WTC11 (cell line): ENCODE results near the gene IFNA5. TPM values are rescaled to one million over a fixed set of nuclear protein-coding genes. Genes with fewer than 3 reads are reported as not detected.

Experiments used
- ATAC-seq: fragments of 200-7000 bp; cut with Tn5 transposase; 2 replicates; pipeline ENCODE4 v1.10.0; 2021; ENCODE audit warnings: mild to moderate bottlenecking, moderate library complexity
- Bru-seq: library from RNA; stranded (reverse); fragments of 400-500 nt; gene quantifications from one replicate; lab custom pipeline; 2021; lab: Mats Ljungman, UMichigan
- CTCF ChIA-PET: fragments of 300-600 bp; sonication (Branson Sonifier 250); formaldehyde crosslinking; loops from one replicate; lab custom pipeline; 2021; ENCODE audit warnings: antibody characterized with exemption; lab: Charles Lee
- POLR2A ChIA-PET: fragments of 350-600 bp; sonication (Branson Sonifier 250); formaldehyde crosslinking; loops from one replicate; lab custom pipeline; 2021; ENCODE audit warnings: antibody characterized with exemption; lab: Charles Lee
- DNase-seq: peaks from one replicate; pipeline ENCODE4 v3.0.0; 2021; ENCODE audit warnings: low spot score
- H3K27ac Mint-ChIP-seq: 2 replicates; pipeline ENCODE4 v1.8.0; 2021; ENCODE audit warnings: mixed read lengths
- H3K27me3 Mint-ChIP-seq: 2 replicates; pipeline ENCODE4 v1.8.0; 2021; ENCODE audit warnings: low read depth, mild to moderate bottlenecking, moderate library complexity, mixed read lengths
- H3K36me3 Mint-ChIP-seq: 2 replicates; pipeline ENCODE4 v1.8.0; 2021; ENCODE audit warnings: mixed read lengths
- H3K4me1 Mint-ChIP-seq: 2 replicates; pipeline ENCODE4 v1.8.0; 2022; ENCODE audit warnings: mixed read lengths
- H3K4me3 Mint-ChIP-seq: 2 replicates; pipeline ENCODE4 v1.8.0; 2021; ENCODE audit warnings: mild to moderate bottlenecking, moderate library complexity, mixed read lengths
- H3K9me3 Mint-ChIP-seq: 2 replicates; pipeline ENCODE4 v1.8.0; 2021; ENCODE audit warnings: mixed read lengths
- FOXP1 ChIP-seq: sonication (generic); formaldehyde crosslinking; IDR thresholded peaks from 2 replicates; pipeline ENCODE4 v1.8.0; 2022; ENCODE audit warnings: missing genetic modification reagents, mild to moderate bottlenecking, moderate library complexity, borderline replicate concordance
- GABPB1 ChIP-seq: sonication (generic); formaldehyde crosslinking; IDR thresholded peaks from 2 replicates; pipeline ENCODE4 v1.8.1; 2023; ENCODE audit warnings: mild to moderate bottlenecking, missing genetic modification reagents
- NR3C1 ChIP-seq: sonication (generic); formaldehyde crosslinking; conservative IDR thresholded peaks from 2 replicates; pipeline ENCODE4 v1.8.1; 2023; ENCODE audit warnings: low read depth, mild to moderate bottlenecking, missing genetic modification reagents
- SMAD3 ChIP-seq: sonication (generic); formaldehyde crosslinking; IDR thresholded peaks from 2 replicates; pipeline ENCODE4 v1.8.0; 2022; ENCODE audit warnings: missing genetic modification reagents, mild to moderate bottlenecking, borderline replicate concordance
- STAT6 ChIP-seq: sonication (generic); formaldehyde crosslinking; conservative IDR thresholded peaks from 2 replicates; pipeline ENCODE4 v1.8.1; 2023; ENCODE audit warnings: mild to moderate bottlenecking, low read depth, missing genetic modification reagents, moderate library complexity
- TEAD1 ChIP-seq: sonication (generic); formaldehyde crosslinking; IDR thresholded peaks from 2 replicates; pipeline ENCODE4 v1.8.0; 2022; ENCODE audit warnings: mild to moderate bottlenecking, missing genetic modification reagents
- ZBTB43 ChIP-seq: sonication (generic); formaldehyde crosslinking; IDR thresholded peaks from 2 replicates; pipeline ENCODE4 v1.8.1; 2023; ENCODE audit warnings: mild to moderate bottlenecking, missing genetic modification reagents
- ZNF423 ChIP-seq: fragments of 250-450 bp; sonication (Bioruptor Pico); IDR thresholded peaks from 2 replicates; pipeline ENCODE4 v2.1.2; 2022; ENCODE audit warnings: mild to moderate bottlenecking, moderate library complexity
- ZNF425 ChIP-seq: fragments of 250-450 bp; sonication (Bioruptor Pico); conservative IDR thresholded peaks from 2 replicates; pipeline ENCODE4 v1.9.0; 2021; ENCODE audit warnings: mild to moderate bottlenecking
- long read RNA-seq, 3 experiments: library from RNA in 1 of 3; library from capped mRNA in 1 of 3; library from polyadenylated mRNA in 1 of 3; unstranded in 2 of 3; stranded (forward) in 1 of 3; transcript quantifications; one replicate each; pipeline ENCODE4 v2.0.0, GENCODE V29; 2021
- total RNA-seq: library from RNA; stranded (reverse); gene quantifications from 3 replicates; pipeline ENCODE4 v1.2.3, GENCODE V29; 2021
- TF ChIP-seq, protein P1 (sequence below): sonication (generic); formaldehyde crosslinking; IDR thresholded peaks from 2 replicates; pipeline ENCODE4 v1.8.0; 2022; ENCODE audit warnings: mild to moderate bottlenecking, missing genetic modification reagents
- TF ChIP-seq, protein P2 (sequence below): fragments of 250-450 bp; sonication (Bioruptor Pico); IDR thresholded peaks from 2 replicates; pipeline ENCODE4 v1.9.0; 2021; ENCODE audit warnings: mild to moderate bottlenecking, borderline replicate concordance
- TF ChIP-seq, protein P3 (sequence below): fragments of 200-600 bp; IDR thresholded peaks from 2 replicates; pipeline ENCODE4 v1.8.0; 2022; ENCODE audit warnings: antibody characterized with exemption

Gene IFNA5
- total RNA-seq (not detected in 3 replicates), Bru-seq, nascent RNA (not detected)
- long read RNA-seq, experiment 1, result 0 reads
- long read RNA-seq, experiment 2, result 0 reads
- long read RNA-seq, experiment 3, result 0 reads

DNA sequence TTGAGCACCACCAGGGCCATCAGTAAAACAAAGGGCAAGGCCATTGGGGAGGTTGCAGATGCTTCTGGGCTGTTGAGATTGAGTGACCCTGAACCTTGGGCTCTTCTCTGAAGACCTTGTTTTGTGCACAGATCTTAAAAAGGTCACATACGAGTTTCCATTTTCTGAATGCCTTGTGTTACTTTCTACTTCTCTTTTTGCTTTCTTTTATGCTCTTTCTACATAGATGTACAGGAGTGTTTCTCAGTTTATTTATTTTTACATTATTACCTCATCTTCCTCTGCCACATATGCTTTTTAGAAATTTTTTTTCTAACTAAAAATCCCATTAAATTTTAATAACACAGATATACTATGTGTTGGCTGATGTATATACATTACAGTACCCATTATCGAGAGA is at the start of gene IFNA5:
TSS of gene IFNA5 (minus strand) at position 101 of the 400 bp plus-strand sequence. CDS start at position 44, 57 bp downstream.
- CTCF ChIA-PET, result no interaction called here
- no peaks in the 10 kb centered on the region for H3K4me1 Mint-ChIP-seq
- peaks cover 16% of the 10 kb centered on the region for H3K27me3 Mint-ChIP-seq
- no peak for TF ChIP-seq STAT6 (CRISPR knock-in tag)
- TF ChIP-seq, protein P1, sequence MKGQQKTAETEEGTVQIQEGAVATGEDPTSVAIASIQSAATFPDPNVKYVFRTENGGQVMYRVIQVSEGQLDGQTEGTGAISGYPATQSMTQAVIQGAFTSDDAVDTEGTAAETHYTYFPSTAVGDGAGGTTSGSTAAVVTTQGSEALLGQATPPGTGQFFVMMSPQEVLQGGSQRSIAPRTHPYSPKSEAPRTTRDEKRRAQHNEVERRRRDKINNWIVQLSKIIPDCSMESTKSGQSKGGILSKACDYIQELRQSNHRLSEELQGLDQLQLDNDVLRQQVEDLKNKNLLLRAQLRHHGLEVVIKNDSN (CRISPR knock-in tag), result no peak
- no peak for TF ChIP-seq GABPB1 (CRISPR knock-in tag)
- TF ChIP-seq, protein P2, sequence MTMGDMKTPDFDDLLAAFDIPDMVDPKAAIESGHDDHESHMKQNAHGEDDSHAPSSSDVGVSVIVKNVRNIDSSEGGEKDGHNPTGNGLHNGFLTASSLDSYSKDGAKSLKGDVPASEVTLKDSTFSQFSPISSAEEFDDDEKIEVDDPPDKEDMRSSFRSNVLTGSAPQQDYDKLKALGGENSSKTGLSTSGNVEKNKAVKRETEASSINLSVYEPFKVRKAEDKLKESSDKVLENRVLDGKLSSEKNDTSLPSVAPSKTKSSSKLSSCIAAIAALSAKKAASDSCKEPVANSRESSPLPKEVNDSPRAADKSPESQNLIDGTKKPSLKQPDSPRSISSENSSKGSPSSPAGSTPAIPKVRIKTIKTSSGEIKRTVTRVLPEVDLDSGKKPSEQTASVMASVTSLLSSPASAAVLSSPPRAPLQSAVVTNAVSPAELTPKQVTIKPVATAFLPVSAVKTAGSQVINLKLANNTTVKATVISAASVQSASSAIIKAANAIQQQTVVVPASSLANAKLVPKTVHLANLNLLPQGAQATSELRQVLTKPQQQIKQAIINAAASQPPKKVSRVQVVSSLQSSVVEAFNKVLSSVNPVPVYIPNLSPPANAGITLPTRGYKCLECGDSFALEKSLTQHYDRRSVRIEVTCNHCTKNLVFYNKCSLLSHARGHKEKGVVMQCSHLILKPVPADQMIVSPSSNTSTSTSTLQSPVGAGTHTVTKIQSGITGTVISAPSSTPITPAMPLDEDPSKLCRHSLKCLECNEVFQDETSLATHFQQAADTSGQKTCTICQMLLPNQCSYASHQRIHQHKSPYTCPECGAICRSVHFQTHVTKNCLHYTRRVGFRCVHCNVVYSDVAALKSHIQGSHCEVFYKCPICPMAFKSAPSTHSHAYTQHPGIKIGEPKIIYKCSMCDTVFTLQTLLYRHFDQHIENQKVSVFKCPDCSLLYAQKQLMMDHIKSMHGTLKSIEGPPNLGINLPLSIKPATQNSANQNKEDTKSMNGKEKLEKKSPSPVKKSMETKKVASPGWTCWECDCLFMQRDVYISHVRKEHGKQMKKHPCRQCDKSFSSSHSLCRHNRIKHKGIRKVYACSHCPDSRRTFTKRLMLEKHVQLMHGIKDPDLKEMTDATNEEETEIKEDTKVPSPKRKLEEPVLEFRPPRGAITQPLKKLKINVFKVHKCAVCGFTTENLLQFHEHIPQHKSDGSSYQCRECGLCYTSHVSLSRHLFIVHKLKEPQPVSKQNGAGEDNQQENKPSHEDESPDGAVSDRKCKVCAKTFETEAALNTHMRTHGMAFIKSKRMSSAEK (CRISPR knock-in tag), result no peak
- TF ChIP-seq, all 79 proteins: peak for 0
- ATAC-seq (no peak), DNase-seq (no peak)
- POLR2A ChIA-PET, result no interaction called here
- Mint-ChIP-seq H3K27ac (no peak within 1 kb of the TSS), H3K4me3 (no peak within 1 kb of the TSS), H3K36me3 (no peaks in the 10 kb centered on the region), H3K9me3 (no peaks in the 10 kb centered on the region; the same call in 1 of the 2 replicates)

- Mint-ChIP-seq H3K4me1 (peaks cover 2% of the 10 kb centered on the region; the same call in 1 of the 2 replicates), H3K27me3 (no peaks in the 10 kb centered on the region), H3K4me3 (no peak within 1 kb of the TSS)
- no peak for DNase-seq
- TF ChIP-seq ZNF425, result no peak
- TF ChIP-seq ZBTB43 (CRISPR knock-in tag), result no peak
- TF ChIP-seq FOXP1 (CRISPR knock-in tag), result no peak
- no peak for TF ChIP-seq ZNF423 (CRISPR knock-in tag)
- TF ChIP-seq NR3C1 (CRISPR knock-in tag), result no peak
- no peak for TF ChIP-seq SMAD3 (CRISPR knock-in tag)
- TF ChIP-seq TEAD1 (CRISPR knock-in tag), result no peak
- TF ChIP-seq, protein P3, sequence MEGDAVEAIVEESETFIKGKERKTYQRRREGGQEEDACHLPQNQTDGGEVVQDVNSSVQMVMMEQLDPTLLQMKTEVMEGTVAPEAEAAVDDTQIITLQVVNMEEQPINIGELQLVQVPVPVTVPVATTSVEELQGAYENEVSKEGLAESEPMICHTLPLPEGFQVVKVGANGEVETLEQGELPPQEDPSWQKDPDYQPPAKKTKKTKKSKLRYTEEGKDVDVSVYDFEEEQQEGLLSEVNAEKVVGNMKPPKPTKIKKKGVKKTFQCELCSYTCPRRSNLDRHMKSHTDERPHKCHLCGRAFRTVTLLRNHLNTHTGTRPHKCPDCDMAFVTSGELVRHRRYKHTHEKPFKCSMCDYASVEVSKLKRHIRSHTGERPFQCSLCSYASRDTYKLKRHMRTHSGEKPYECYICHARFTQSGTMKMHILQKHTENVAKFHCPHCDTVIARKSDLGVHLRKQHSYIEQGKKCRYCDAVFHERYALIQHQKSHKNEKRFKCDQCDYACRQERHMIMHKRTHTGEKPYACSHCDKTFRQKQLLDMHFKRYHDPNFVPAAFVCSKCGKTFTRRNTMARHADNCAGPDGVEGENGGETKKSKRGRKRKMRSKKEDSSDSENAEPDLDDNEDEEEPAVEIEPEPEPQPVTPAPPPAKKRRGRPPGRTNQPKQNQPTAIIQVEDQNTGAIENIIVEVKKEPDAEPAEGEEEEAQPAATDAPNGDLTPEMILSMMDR, result no peak
- TF ChIP-seq, all 79 proteins: peak for 0
- Mint-ChIP-seq H3K36me3 (peaks cover 5% of the 10 kb centered on the region; the same call in 1 of the 2 replicates), H3K9me3 (peaks cover 18% of the 10 kb centered on the region), H3K27ac (no peak within 1 kb of the TSS)
- ChIA-PET CTCF (no interaction called here), POLR2A (no interaction called here)
- ATAC-seq, result no peak
Observed at GRCh38 chr9:21350787-21351186, 45.7 kb upstream of the IFNA5 start, which contains the start of gene IFNA6. TSS of gene IFNA6 (minus strand) at chr9:21350887. CDS start at chr9:21350887, 0 bp downstream.
